ENCODE results near the gene NEURL1.
A peak's percentile ranks its signal among the peaks of the same experiment; 100 is the strongest.

- no peak for TF ChIP-seq POLR2A (IDR thresholded peaks at IDR 0.05)
- no peak for TF ChIP-seq CTCF (IDR thresholded peaks at IDR 0.05)
- TF ChIP-seq POLR2AphosphoS5 (IDR thresholded peaks at IDR 0.05; ENCODE audit: insufficient read depth in 1 of 2, low read depth in 1 of 2): peak in 1 of 2 donors; percentile 34
These were observed 22.5 kb upstream of the NEURL1 start for GRCh38 chr10:103470761-103471653.

Data from vagina (tissue), 2 donors.